ENCODE data around the gene MYCL.

DNA sequence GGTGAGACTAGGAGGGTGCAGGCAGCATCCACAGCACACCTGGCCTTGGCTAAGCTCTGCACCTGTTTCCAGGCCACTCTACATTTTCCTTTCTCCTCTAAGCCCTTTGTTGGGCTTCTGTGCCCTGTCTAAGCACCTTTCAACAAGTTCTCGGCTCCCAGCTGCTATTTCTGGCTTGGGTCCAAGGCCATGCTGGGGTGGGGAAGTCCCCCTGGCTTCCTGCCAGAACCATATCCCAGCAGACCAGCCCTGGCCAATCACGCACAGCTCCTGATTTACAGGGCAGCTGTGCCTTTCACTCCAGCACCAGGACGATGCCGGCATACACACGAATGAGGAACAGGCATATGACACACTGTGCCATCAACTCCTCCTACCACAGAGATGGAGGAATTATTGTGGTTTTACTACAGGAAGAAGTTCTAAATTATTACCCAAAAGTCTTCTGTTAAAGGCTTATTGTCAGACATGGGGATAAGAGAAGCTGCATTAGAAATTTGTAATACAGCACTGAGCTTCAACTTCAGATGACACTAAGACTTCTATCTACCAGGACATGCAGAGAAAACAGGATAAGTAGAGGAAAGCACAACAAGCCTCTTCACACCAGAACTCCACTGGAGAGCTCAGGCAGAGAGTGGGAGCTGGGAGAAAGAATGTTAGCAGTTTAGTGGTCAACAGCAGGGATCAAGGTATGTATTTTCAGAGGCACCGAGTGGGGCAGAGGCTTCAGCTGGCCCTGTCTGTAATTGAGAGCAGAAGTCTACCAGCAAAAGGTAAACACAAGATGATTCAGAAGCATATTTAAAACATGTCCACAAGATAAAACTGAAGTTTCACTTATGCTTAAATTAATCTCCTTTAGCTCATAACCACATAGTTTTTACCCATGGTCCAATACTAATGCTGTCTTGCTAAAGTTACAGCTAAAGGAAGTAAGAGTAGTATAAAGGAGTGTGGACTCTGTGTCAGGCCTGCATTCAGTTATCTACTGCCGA, 55.8 kb downstream of the MYCL start:
- TF ChIP-seq POLR2A (IDR thresholded peaks at IDR 0.05; ENCODE audit: low read length), result no peak
- TF ChIP-seq GATA1 (IDR thresholded peaks at IDR 0.05; ENCODE audit: low read depth, low read length), result no peak
